Tibial nerve (tissue), 4 donors: ENCODE results near the gene UPP1. TPM values are rescaled to one million over a fixed set of nuclear protein-coding genes. Genes with fewer than 3 reads are reported as not detected.

Experiments used
- DNase-seq, 2 donors: peaks; one replicate each; pipeline ENCODE4 v3.0.0-alpha.2; 2019; ENCODE audit warnings: low spot score in 2 of 2
- H3K27ac ChIP-seq, 4 donors: fragments of 200-600 bp; sonication (generic) in 3 of 4; one replicate each; pipeline ENCODE4 v1.5.1; 2017 to 2019; ENCODE audit warnings: mild to moderate bottlenecking in 1 of 4
- H3K27me3 ChIP-seq, 2 donors: fragments of 200-600 bp; sonication (generic) in 1 of 2; one replicate each; pipeline versions ENCODE4 v1.5.1 to v1.6.0; 2017 to 2019
- H3K36me3 ChIP-seq, 3 donors: fragments of 200-600 bp; sonication (generic); one replicate each; pipeline ENCODE4 v1.5.1; 2018 to 2019
- H3K4me1 ChIP-seq, 4 donors: fragments of 200-600 bp; sonication (generic) in 3 of 4; one replicate each; pipeline ENCODE4 v1.5.1; 2017 to 2019
- H3K4me3 ChIP-seq, 4 donors: fragments of 200-600 bp; sonication (generic) in 3 of 4; one replicate each; pipeline ENCODE4 v1.5.1; 2017 to 2019; ENCODE audit warnings: mild to moderate bottlenecking in 1 of 4, moderate library complexity in 1 of 4
- H3K9me3 ChIP-seq, 4 donors: fragments of 200-600 bp; sonication (generic) in 3 of 4; one replicate each; pipeline ENCODE4 v1.5.1; 2017 to 2019
- EP300 ChIP-seq, 2 donors: sonication (generic); formaldehyde crosslinking; IDR thresholded peaks; one replicate each; pipeline ENCODE4 v1.6.1; 2017; ENCODE audit warnings: antibody characterized with exemption in 2 of 2, mild to moderate bottlenecking in 1 of 2
- POLR2A ChIP-seq, 2 donors: fragments of 450-650 bp; IDR thresholded peaks; one replicate each; pipeline ENCODE4 v1.6.1; 2017; ENCODE audit warnings: antibody characterized with exemption in 2 of 2, mild to moderate bottlenecking in 2 of 2, moderate library complexity in 2 of 2
- WGBS, 2 donors: methylation state at CpG; one replicate each; pipeline ENCODE4 v1.1.5; 2018; 5-methylcytosine and 5-hydroxymethylcytosine counted together
- total RNA-seq, 4 donors: library from RNA; depleted of rRNA; stranded (reverse); fragments of >200 nt; gene quantifications; one replicate each; pipeline ENCODE4 v1.1.0, GENCODE V29; 2016
- TF ChIP-seq, protein P1 (sequence below), 5 experiments: fragments of 200-600 bp in 3 of 5; fragments of 450-650 bp in 2 of 5; sonication (generic) in 3 of 5; IDR thresholded peaks; one replicate each; pipeline ENCODE4 v1.5.1; 2016 to 2019; ENCODE audit warnings: antibody characterized with exemption in 5 of 5, mild to moderate bottlenecking in 3 of 5, moderate library complexity in 2 of 5

Gene UPP1
- 10 to 100 TPM; 14.2 to 36.9 (median 19.0) TPM for total RNA-seq

DNA sequence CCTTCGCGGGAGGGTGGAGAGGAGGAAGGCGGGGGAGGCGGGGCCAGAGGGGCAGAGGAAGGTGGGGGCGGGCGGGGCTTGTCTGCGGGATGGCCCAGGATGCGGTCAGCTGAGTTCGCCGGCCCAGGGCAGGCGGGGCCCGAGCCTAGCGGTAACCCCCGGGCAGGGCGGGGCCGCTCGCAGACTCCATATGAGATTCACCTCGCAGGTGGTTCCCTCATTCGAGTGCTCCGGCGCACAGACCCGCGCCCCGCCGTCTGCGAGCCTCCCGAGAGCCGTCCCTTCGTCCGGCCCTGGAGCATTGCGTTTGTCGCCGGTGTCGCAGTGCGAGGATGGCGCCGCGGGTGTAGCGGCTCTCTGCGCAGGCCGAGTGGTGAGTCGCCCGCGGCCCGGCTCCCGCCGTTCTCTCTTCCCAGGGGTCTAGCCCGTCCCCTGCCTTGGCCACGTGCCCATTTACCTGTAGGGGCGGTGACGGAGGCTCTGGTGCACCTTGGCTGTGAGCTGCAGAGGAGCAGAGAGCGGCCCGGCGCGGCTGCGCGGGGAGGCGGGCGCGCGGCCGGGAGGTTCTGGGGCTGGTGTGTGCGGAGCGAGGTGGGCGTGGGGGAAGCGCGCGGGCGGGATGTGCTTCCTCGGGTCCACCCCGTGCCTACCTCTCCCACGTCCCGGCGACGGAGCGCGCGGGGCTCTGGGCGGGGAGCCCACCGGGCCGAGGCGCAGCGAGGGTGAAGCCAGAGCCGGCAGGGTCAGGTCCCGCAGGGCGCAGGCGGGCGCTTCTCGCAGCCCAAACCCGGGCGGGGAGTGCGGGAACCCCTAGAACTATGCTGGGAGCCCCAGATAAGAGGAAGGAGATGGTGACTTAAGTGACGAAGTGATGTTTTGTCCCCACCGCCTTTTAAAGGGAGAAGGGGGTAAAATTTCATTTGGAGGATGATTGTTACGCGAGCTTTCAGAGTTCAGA, at the start of gene UPP1:
UPP1 (plus strand) TSS at position 220 of the 958 bp plus-strand sequence. CDS start 5,519 bp downstream, outside the sequence.
- H3K27me3 ChIP-seq: no peaks in the 10 kb centered on the region
- H3K36me3 ChIP-seq: peaks cover 0 to 30% (median 0%) of the 10 kb centered on the region in 3 donors
- H3K27ac ChIP-seq: peak within 1 kb of the TSS; percentile 82 to 95 (median 91)
- TF ChIP-seq EP300 (IDR thresholded peaks at IDR 0.05) (peak in 1 of 2 donors; percentile 60), POLR2A (IDR thresholded peaks at IDR 0.05) (peak; percentile 68 to 69)
- TF ChIP-seq, protein P1, sequence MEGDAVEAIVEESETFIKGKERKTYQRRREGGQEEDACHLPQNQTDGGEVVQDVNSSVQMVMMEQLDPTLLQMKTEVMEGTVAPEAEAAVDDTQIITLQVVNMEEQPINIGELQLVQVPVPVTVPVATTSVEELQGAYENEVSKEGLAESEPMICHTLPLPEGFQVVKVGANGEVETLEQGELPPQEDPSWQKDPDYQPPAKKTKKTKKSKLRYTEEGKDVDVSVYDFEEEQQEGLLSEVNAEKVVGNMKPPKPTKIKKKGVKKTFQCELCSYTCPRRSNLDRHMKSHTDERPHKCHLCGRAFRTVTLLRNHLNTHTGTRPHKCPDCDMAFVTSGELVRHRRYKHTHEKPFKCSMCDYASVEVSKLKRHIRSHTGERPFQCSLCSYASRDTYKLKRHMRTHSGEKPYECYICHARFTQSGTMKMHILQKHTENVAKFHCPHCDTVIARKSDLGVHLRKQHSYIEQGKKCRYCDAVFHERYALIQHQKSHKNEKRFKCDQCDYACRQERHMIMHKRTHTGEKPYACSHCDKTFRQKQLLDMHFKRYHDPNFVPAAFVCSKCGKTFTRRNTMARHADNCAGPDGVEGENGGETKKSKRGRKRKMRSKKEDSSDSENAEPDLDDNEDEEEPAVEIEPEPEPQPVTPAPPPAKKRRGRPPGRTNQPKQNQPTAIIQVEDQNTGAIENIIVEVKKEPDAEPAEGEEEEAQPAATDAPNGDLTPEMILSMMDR (IDR thresholded peaks at IDR 0.05): no peak
- 7 to 28% methylated on average over 13 to 52 of the region's 96 CpGs for WGBS, 2 donors
- DNase-seq: peak; percentile 84 to 91
- H3K9me3 ChIP-seq: no peaks in the 10 kb centered on the region
- peaks cover 0 to 60% (median 25%) of the 10 kb centered on the region in 4 donors for H3K4me1 ChIP-seq
- peak within 1 kb of the TSS; percentile 68 to 82 (median 70) for H3K4me3 ChIP-seq

- no peak overlapping the region for H3K27ac ChIP-seq
- H3K4me1 ChIP-seq: peaks cover 0 to 4% (median 2%) of the 10 kb centered on the region in 4 donors
- peaks cover 0 to 6% of the 10 kb centered on the region in 2 donors for H3K27me3 ChIP-seq
- H3K36me3 ChIP-seq: no peaks in the 10 kb centered on the region
- no peak for DNase-seq
- no peaks in the 10 kb centered on the region for H3K9me3 ChIP-seq
- 89 to 92% methylated on average over 18 of the region's 18 CpGs for WGBS, 2 donors
- TF ChIP-seq POLR2A (IDR thresholded peaks at IDR 0.05) (no peak), EP300 (IDR thresholded peaks at IDR 0.05) (no peak)
- TF ChIP-seq, protein P1 (IDR thresholded peaks at IDR 0.05): no peak
- no peak overlapping the region for H3K4me3 ChIP-seq
These were observed 48.0 kb upstream of the UPP1 start for GRCh38 chr7:48040944-48041652.

- peaks cover 0 to 4% of the 10 kb centered on the region in 2 donors for H3K27me3 ChIP-seq
- H3K36me3 ChIP-seq: no peaks in the 10 kb centered on the region
- 48 to 60% methylated on average over 3 of the region's 3 CpGs for WGBS, 2 donors
- H3K4me1 ChIP-seq: no peaks in the 10 kb centered on the region
- H3K4me3 ChIP-seq: no peak overlapping the region
- H3K9me3 ChIP-seq: no peaks in the 10 kb centered on the region
- TF ChIP-seq, protein P1 (IDR thresholded peaks at IDR 0.05): no peak
- TF ChIP-seq EP300 (IDR thresholded peaks at IDR 0.05) (no peak), POLR2A (IDR thresholded peaks at IDR 0.05) (no peak)
- no peak overlapping the region for H3K27ac ChIP-seq
- DNase-seq: no peak
These were observed 47.5 kb upstream of the UPP1 start for GRCh38 chr7:48041653-48041970.

DNA sequence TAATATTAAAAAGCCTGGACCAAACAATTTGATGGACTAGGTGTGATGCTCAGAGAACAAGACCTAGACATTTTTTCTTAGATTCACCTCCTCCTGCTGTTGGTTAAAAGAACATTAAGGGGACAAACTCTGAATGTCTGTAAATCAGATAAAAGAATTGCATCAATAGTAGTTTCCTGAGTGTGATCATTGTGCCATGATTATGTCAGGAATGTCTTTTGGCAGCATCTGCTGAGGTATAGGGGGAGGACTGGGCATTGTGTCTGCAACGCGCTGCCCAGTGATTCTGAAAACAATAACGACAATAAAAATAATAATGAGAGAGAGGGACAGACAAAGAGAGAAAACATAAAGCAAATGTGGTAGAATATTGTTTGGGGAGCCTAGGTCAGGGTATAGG, 46.8 kb upstream of the UPP1 start:
- Histone ChIP-seq H3K9me3 (no peaks in the 10 kb centered on the region), H3K36me3 (no peaks in the 10 kb centered on the region), H3K4me3 (no peak overlapping the region), H3K27me3 (no peaks in the 10 kb centered on the region), H3K27ac (no peak overlapping the region), H3K4me1 (no peaks in the 10 kb centered on the region)
- no peak for DNase-seq
- 55 to 64% methylated on average over 3 of the region's 3 CpGs for WGBS, 2 donors
- TF ChIP-seq EP300 (IDR thresholded peaks at IDR 0.05) (no peak), POLR2A (IDR thresholded peaks at IDR 0.05) (no peak)
- TF ChIP-seq, protein P1 (IDR thresholded peaks at IDR 0.05): no peak

DNA sequence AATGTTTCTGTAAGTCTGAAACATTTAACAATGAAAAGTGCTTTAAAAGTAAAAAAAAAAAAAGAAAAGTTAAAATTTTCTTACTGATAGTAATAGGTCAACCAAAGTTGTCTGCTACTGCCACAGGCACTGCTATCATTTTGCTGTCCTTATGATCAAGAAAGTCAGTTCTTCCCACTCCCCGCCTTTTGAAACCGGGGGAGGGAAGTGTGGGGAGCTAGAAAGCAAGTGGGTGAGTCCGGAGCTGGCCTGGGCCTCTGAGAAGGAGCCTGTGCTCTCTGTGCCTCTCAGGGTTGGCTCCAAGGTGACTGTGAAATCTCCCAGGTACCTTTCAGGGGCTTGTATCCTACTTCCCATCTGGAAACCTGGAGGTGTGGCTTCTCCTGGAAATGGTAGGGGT, 46.4 kb upstream of the UPP1 start:
- Histone ChIP-seq H3K4me1 (no peaks in the 10 kb centered on the region), H3K4me3 (no peak overlapping the region), H3K9me3 (no peaks in the 10 kb centered on the region), H3K36me3 (no peaks in the 10 kb centered on the region), H3K27me3 (no peaks in the 10 kb centered on the region), H3K27ac (no peak overlapping the region)
- TF ChIP-seq, protein P1 (IDR thresholded peaks at IDR 0.05): no peak
- TF ChIP-seq EP300 (IDR thresholded peaks at IDR 0.05) (no peak), POLR2A (IDR thresholded peaks at IDR 0.05) (no peak)
- 52 to 55% methylated on average over 3 of the region's 3 CpGs for WGBS, 2 donors
- no peak for DNase-seq
